GM18498 (cell line): ENCODE results near the gene ZNF761.

ENCODE experiments used
- ATAC-seq: cut with Tn5 transposase; IDR thresholded peaks from one replicate; pipeline ENCODE4 v1.9.1; 2021; ENCODE audit warnings: mild to moderate bottlenecking, moderate library complexity; ENCODE audit not compliant: unreplicated experiment

Gene ZNF761

GRCh38 chr19:53504885-53505284, 73.1 kb downstream of the ZNF761 start:
- ATAC-seq = no peak

GRCh38 chr19:53506728-53507127, 74.9 kb downstream of the ZNF761 start:
- ATAC-seq = no peak
